GM12878 (cell line): ENCODE results near the gene SERPINA4. TPM values are rescaled to one million over a fixed set of nuclear protein-coding genes. Genes with fewer than 3 reads are reported as not detected.

ENCODE experiments used
- ATAC-seq: fragments of 200-7000 bp; cut with Tn5 transposase; 3 replicates; pipeline ENCODE4 v1.9.1; 2020; ENCODE audit warnings: mild to moderate bottlenecking, moderate library complexity
- BruUV-seq: library from RNA; stranded (reverse); fragments of 400-500 nt; replicated peaks from 2 replicates; lab custom pipeline; 2021; lab: Mats Ljungman, UMichigan
- CTCF ChIA-PET: fragments of 300-600 bp; sonication (Branson Sonifier 250); formaldehyde crosslinking; extraction: SDS; loops from one replicate; lab custom pipeline; 2021; ENCODE audit warnings: inconsistent platforms; lab: Yijun Ruan, JAX
- POLR2A ChIA-PET: fragments of 350-600 bp; formaldehyde crosslinking; extraction: SDS; loops from one replicate; lab custom pipeline; 2021; ENCODE audit warnings: inconsistent platforms; lab: Charles Lee
- RAD21 ChIA-PET: fragments of 300-600 bp; sonication (Branson Sonifier 250); formaldehyde crosslinking; loops from one replicate; lab custom pipeline; 2023; ENCODE audit warnings: antibody characterized with exemption; ENCODE audit not compliant: unreplicated experiment; lab: Charles Lee
- SMC1A ChIA-PET: fragments of 300-600 bp; sonication (Branson Sonifier 250); formaldehyde crosslinking; loops from one replicate; lab custom pipeline; 2023; ENCODE audit not compliant: unreplicated experiment, uncharacterized antibody; lab: Charles Lee
- DNase-seq: peaks from one replicate; pipeline ENCODE4 v3.0.0-alpha.2; 2011; ENCODE audit warnings: low read depth, low spot score
- FAIRE-seq: peaks from 3 replicates; lab custom pipeline; 2011; peaks lifted over from hg19 to GRCh38; lab: Jason Lieb, UNC
- H2AFZ ChIP-seq: 2 replicates; pipeline ENCODE4 v1.6.0; 2011; ENCODE audit warnings: low read depth, low read length, control low read depth; ENCODE audit not compliant: control insufficient read depth
- H3K27ac ChIP-seq: 2 replicates; pipeline ENCODE4 v1.5.1; 2011; ENCODE audit warnings: control low read depth; ENCODE audit not compliant: control insufficient read depth, insufficient read depth
- H3K27me3 ChIP-seq, 2 experiments: replicated peaks in 1 of 2; 2 replicates each; pipeline versions ENCODE4 v1.6.0 to v1.6.1; 2011; ENCODE audit warnings: low read length in 1 of 2; ENCODE audit not compliant: control insufficient read depth in 2 of 2, insufficient read depth in 2 of 2
- H3K36me3 ChIP-seq, 2 experiments: 2 replicates each; pipeline ENCODE4 v1.5.1; 2011; ENCODE audit warnings: low read length in 1 of 2; ENCODE audit not compliant: control insufficient read depth in 2 of 2, insufficient read depth in 2 of 2
- H3K4me1 ChIP-seq: 2 replicates; pipeline ENCODE4 v1.6.1; 2011; ENCODE audit warnings: mild to moderate bottlenecking, low read length, moderate library complexity, mixed read lengths; ENCODE audit not compliant: control insufficient read depth, insufficient read depth
- H3K4me2 ChIP-seq: 2 replicates; pipeline ENCODE4 v1.6.0; 2011; ENCODE audit warnings: control low read depth; ENCODE audit not compliant: control insufficient read depth, insufficient read depth
- H3K4me3 ChIP-seq: fragments of 200-600 bp; sonication (generic); 2 replicates; pipeline ENCODE4 v1.5.1; 2016
- H3K79me2 ChIP-seq: 2 replicates; pipeline ENCODE4 v1.6.0; 2011; ENCODE audit warnings: low read length; ENCODE audit not compliant: control insufficient read depth, insufficient read depth
- H3K9ac ChIP-seq: 2 replicates; pipeline ENCODE4 v1.8.0; 2011; ENCODE audit warnings: low read length, control low read depth, mixed read lengths; ENCODE audit not compliant: control insufficient read depth, insufficient read depth
- H3K9me3 ChIP-seq: replicated peaks from 3 replicates; pipeline ENCODE4 v1.5.1; 2011; ENCODE audit warnings: mild to moderate bottlenecking, low read length; ENCODE audit not compliant: control insufficient read depth, insufficient read depth
- H4K20me1 ChIP-seq: 2 replicates; pipeline ENCODE4 v1.6.0; 2011; ENCODE audit not compliant: control insufficient read depth, insufficient read depth
- ATF3 ChIP-seq: IDR thresholded peaks from 2 replicates; pipeline ENCODE4 v1.6.1; 2011; ENCODE audit warnings: low read depth, mild to moderate bottlenecking, low read length, moderate library complexity, borderline replicate concordance; ENCODE audit errors: extremely low read depth
- BMI1 ChIP-seq: fragments of 450-650 bp; IDR thresholded peaks from 2 replicates; pipeline ENCODE4 v1.6.1; 2016; ENCODE audit warnings: mild to moderate bottlenecking, moderate library complexity, borderline replicate concordance
- DPF2 ChIP-seq: fragments of 450-650 bp; IDR thresholded peaks from 2 replicates; pipeline ENCODE4 v1.6.1; 2017; ENCODE audit warnings: mild to moderate bottlenecking
- IKZF2 ChIP-seq, 2 experiments: fragments of 450-650 bp; IDR thresholded peaks; 2 replicates each; pipeline ENCODE4 v1.6.1; 2017; ENCODE audit warnings: mild to moderate bottlenecking in 2 of 2, moderate library complexity in 2 of 2
- RAD51 ChIP-seq: fragments of 450-650 bp; IDR thresholded peaks from 2 replicates; pipeline ENCODE4 v1.6.1; 2016; ENCODE audit warnings: moderate library complexity, mild to moderate bottlenecking, inconsistent platforms
- WGBS: methylation state at CpG from one replicate; pipeline ENCODE4 v1.1.6; 2016; ENCODE audit warnings: low lambda C conversion rate; ENCODE audit not compliant: insufficient replicate concordance, insufficient coverage; ENCODE audit errors: missing lambda C conversion rate; 5-methylcytosine and 5-hydroxymethylcytosine counted together
- in situ Hi-C: fragments of 300-500 bp; cut with MboI; formaldehyde crosslinking; loops from 9 replicates; pipeline ENCODE4 v1.14.3; 2018; ENCODE audit warnings: mixed read lengths
- intact Hi-C: fragments of 100-400 bp; cut with micrococcal nuclease; formaldehyde crosslinking; loops from one replicate; pipeline ENCODE4 v1.14.2; 2022; ENCODE audit not compliant: unreplicated experiment
- polyA plus RNA-seq, 11 experiments: library from polyadenylated mRNA; depleted of rRNA in 4 of 11; unstranded in 6 of 11; stranded (reverse) in 5 of 11; fragments of >200 nt; fragmentation: Nextera tagmentation in 4 of 11; fragmentation: Illumina TruSeq in 1 of 11; extraction: Ambion mirVana in 4 of 11; extraction: Trizol in 1 of 11; gene quantifications; 1 replicate in 1 of 11; 2 replicates in 10 of 11; pipeline versions ENCODE4 v1.2.1 to v1.2.3, GENCODE V29; 2011 to 2016; ENCODE audit warnings: inconsistent platforms in 2 of 11, missing spikeins in 2 of 11, low read depth in 1 of 11
- total RNA-seq, 4 experiments: library from RNA; depleted of rRNA in 3 of 4; stranded (reverse); fragments of >200 nt in 3 of 4; fragmentation: Illumina TruSeq in 1 of 4; extraction: Trizol in 1 of 4; gene quantifications; 2 replicates each; pipeline versions ENCODE4 v1.2.1 to v1.2.3, GENCODE V29; 2013 to 2021
- TF ChIP-seq, protein P1 (sequence below): fragments of 450-650 bp; IDR thresholded peaks from 2 replicates; pipeline ENCODE4 v1.6.1; 2018; ENCODE audit warnings: borderline replicate concordance, mild to moderate bottlenecking; ENCODE audit not compliant: partially characterized antibody
- TF ChIP-seq, protein P2 (sequence below): IDR thresholded peaks from 2 replicates; pipeline ENCODE4 v1.6.1; 2011; ENCODE audit warnings: low read depth, low read length, improper control_type of control experiment, borderline replicate concordance

SERPINA4 gene
- total and polyA plus RNA-seq, 10 of the 15 experiments (the other 5 are each of a cell fraction or from before 2014, with no cell fraction given) = 0.13 TPM; not detected in 9

- CTCF ChIA-PET = interaction anchor here (0.9 kb wide), 1 partner anchor 107 kb away, joined by 3 read pairs; no protein-coding TSS in a partner anchor
- H3K9me3 ChIP-seq = no peaks in the 10 kb centered on the region
- H3K4me3 ChIP-seq = no peak overlapping the region
- H3K36me3 ChIP-seq = no peaks in the 10 kb centered on the region
- in situ Hi-C loops = no loop called here
- no peak overlapping the region for H3K27ac ChIP-seq
- 49% methylated on average over 3 of the region's 3 CpGs for WGBS
- H3K27me3 ChIP-seq = no peaks in the 10 kb centered on the region; a peak in 1 of 4 replicates
- no peak for ATAC-seq
- TF ChIP-seq RAD51 = no peak
- no peak for TF ChIP-seq DPF2
- TF ChIP-seq BMI1 = no peak
- no peak for TF ChIP-seq IKZF2 (IDR thresholded peaks at IDR 0.05)
- TF ChIP-seq, protein P1, sequence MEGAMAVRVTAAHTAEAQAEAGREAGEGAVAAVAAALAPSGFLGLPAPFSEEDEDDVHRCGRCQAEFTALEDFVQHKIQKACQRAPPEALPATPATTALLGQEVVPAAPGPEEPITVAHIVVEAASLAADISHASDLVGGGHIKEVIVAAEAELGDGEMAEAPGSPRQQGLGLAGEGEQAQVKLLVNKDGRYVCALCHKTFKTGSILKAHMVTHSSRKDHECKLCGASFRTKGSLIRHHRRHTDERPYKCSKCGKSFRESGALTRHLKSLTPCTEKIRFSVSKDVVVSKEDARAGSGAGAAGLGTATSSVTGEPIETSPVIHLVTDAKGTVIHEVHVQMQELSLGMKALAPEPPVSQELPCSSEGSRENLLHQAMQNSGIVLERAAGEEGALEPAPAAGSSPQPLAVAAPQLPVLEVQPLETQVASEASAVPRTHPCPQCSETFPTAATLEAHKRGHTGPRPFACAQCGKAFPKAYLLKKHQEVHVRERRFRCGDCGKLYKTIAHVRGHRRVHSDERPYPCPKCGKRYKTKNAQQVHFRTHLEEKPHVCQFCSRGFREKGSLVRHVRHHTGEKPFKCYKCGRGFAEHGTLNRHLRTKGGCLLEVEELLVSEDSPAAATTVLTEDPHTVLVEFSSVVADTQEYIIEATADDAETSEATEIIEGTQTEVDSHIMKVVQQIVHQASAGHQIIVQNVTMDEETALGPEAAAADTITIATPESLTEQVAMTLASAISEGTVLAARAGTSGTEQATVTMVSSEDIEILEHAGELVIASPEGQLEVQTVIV = no peak
- intact Hi-C loops = no loop called here
- no peaks in the 10 kb centered on the region for H3K4me1 ChIP-seq
- RAD21 ChIA-PET = no interaction called here
- H3K9ac ChIP-seq = no peak overlapping the region
- H3K79me2 ChIP-seq = no peaks in the 10 kb centered on the region
- POLR2A ChIA-PET = no interaction called here
- no peak overlapping the region for H2AFZ ChIP-seq
- BruUV-seq = no TSS peak
- no peak overlapping the region for H3K4me2 ChIP-seq
- no peak for FAIRE-seq
- no peaks in the 10 kb centered on the region for H4K20me1 ChIP-seq
- DNase-seq = no peak
- SMC1A ChIA-PET = no interaction called here
Observed at GRCh38 chr14:94582851-94583250, 21.6 kb downstream of the SERPINA4 start.

- SMC1A ChIA-PET = no interaction called here
- Histone ChIP-seq H3K27ac (no peak overlapping the region), H3K27me3 (no peaks in the 10 kb centered on the region; a peak in 1 of 4 replicates), H3K36me3 (no peaks in the 10 kb centered on the region), H3K79me2 (no peaks in the 10 kb centered on the region), H3K4me2 (no peak overlapping the region), H3K4me1 (no peaks in the 10 kb centered on the region), H4K20me1 (no peaks in the 10 kb centered on the region), H2AFZ (no peak overlapping the region), H3K9ac (no peak overlapping the region), H3K9me3 (no peaks in the 10 kb centered on the region), H3K4me3 (no peak overlapping the region)
- in situ Hi-C loops = no loop called here
- BruUV-seq = no TSS peak
- DNase-seq (no peak), ATAC-seq (no peak), FAIRE-seq (no peak)
- RAD21 ChIA-PET = no interaction called here
- intact Hi-C loops = no loop called here
- CTCF ChIA-PET = interaction anchor here (0.6 kb wide), 1 partner anchor 1585 kb away, joined by 3 read pairs; no protein-coding TSS in a partner anchor
- POLR2A ChIA-PET = no interaction called here
- TF ChIP-seq ATF3 = no peak
- TF ChIP-seq, protein P2, sequence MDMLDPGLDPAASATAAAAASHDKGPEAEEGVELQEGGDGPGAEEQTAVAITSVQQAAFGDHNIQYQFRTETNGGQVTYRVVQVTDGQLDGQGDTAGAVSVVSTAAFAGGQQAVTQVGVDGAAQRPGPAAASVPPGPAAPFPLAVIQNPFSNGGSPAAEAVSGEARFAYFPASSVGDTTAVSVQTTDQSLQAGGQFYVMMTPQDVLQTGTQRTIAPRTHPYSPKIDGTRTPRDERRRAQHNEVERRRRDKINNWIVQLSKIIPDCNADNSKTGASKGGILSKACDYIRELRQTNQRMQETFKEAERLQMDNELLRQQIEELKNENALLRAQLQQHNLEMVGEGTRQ = no peak
- WGBS = 3% methylated on average over 4 of the region's 4 CpGs
Observed at GRCh38 chr14:94583557-94583956, 22.3 kb downstream of the SERPINA4 start.
